SH-SY5Y (cell line): ENCODE measurements around the gene TAS2R60.

Experiments used
- GATA2 ChIP-seq: IDR thresholded peaks from 2 replicates; pipeline ENCODE4 v1.6.1; 2011; ENCODE audit warnings: mild to moderate bottlenecking, low read depth, low read length
- GATA3 ChIP-seq: IDR thresholded peaks from 2 replicates; pipeline ENCODE4 v1.6.1; 2011; ENCODE audit warnings: low read depth, mild to moderate bottlenecking, low read length, moderate library complexity

- TF ChIP-seq GATA3 (no peak), GATA2 (no peak)
These were observed 13.2 kb upstream of the TAS2R60 start for GRCh38 chr7:143429770-143430698.
